Thyroid gland (tissue), 4 donors: Measurements from ENCODE around the gene PRSS36.

Experiments
- CTCF ChIP-seq, 6 experiments: fragments of 200-600 bp in 3 of 6; fragments of 450-650 bp in 3 of 6; sonication (generic) in 3 of 6; IDR thresholded peaks; one replicate each; pipeline ENCODE4 v1.5.1; 2016 to 2019; ENCODE audit warnings: antibody characterized with exemption in 6 of 6, mild to moderate bottlenecking in 2 of 6, inconsistent platforms in 1 of 6, moderate library complexity in 1 of 6
- POLR2A ChIP-seq, 2 donors: fragments of 450-650 bp; IDR thresholded peaks; one replicate each; pipeline ENCODE4 v1.6.1; 2017; ENCODE audit warnings: antibody characterized with exemption in 2 of 2, mild to moderate bottlenecking in 2 of 2, moderate library complexity in 1 of 2

- TF ChIP-seq POLR2A (IDR thresholded peaks at IDR 0.05) (no peak), CTCF (IDR thresholded peaks at IDR 0.05) (no peak)
Measured at GRCh38 chr16:31109622-31110021, 40.2 kb downstream of the PRSS36 start.
